Heart left ventricle (tissue), 13 donors: ENCODE data around the gene RSRC2.

Source experiments
- POLR2A ChIP-seq, 2 donors: fragments of 450-650 bp; IDR thresholded peaks; one replicate each; pipeline ENCODE4 v1.6.1; 2017; ENCODE audit warnings: antibody characterized with exemption in 2 of 2, mild to moderate bottlenecking in 2 of 2, moderate library complexity in 2 of 2
- TF ChIP-seq, protein P1 (sequence below), 12 donors: fragments of 200-600 bp; sonication (generic) in 4 of 12; IDR thresholded peaks; one replicate each; pipeline versions ENCODE4 v1.5.0 to v1.8.0; 2018 to 2022; ENCODE audit warnings: antibody characterized with exemption in 12 of 12, mild to moderate bottlenecking in 5 of 12
- donor health status: ischemic (EF 13 %, LVEDD 7.1; RV severe dilation, severe dysfunction).
- donor health status: DM: no; HTN: yes; CAD: no.
- donor health status: DM: no; HTN: no; CAD: no.
- donor health status: ischemic (EF 25% LVEDD 6.9; RV normal size, moderate dysfunction).
- donor health status: ischemic (EF 25% LVEDD 5.7; RV mildly dilated, moderate dysfunction).
- donor health status: ischemic (EF 35%, LVEDD 5.7; RV mildly dilated, moderate dysfunction).
- donor health status: nonischemic (EF 11% LVEDD 7.7; RV severe dilation, severe dysfunction).
- donor health status: DM: yes; HTN: yes; CAD: no.
- donor health status: PGD.
- donor health status: ischemic (EF 29% LVEDD 5.4; RV normal size, mild dysfunction).
- donor health status: nonischemic (EF 23%, LVEDD 6.1; RV moderate dilation, normal function).

- TF ChIP-seq, protein P1, sequence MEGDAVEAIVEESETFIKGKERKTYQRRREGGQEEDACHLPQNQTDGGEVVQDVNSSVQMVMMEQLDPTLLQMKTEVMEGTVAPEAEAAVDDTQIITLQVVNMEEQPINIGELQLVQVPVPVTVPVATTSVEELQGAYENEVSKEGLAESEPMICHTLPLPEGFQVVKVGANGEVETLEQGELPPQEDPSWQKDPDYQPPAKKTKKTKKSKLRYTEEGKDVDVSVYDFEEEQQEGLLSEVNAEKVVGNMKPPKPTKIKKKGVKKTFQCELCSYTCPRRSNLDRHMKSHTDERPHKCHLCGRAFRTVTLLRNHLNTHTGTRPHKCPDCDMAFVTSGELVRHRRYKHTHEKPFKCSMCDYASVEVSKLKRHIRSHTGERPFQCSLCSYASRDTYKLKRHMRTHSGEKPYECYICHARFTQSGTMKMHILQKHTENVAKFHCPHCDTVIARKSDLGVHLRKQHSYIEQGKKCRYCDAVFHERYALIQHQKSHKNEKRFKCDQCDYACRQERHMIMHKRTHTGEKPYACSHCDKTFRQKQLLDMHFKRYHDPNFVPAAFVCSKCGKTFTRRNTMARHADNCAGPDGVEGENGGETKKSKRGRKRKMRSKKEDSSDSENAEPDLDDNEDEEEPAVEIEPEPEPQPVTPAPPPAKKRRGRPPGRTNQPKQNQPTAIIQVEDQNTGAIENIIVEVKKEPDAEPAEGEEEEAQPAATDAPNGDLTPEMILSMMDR (IDR thresholded peaks at IDR 0.05), result no peak
- no peak for TF ChIP-seq POLR2A (IDR thresholded peaks at IDR 0.05)
Measured at GRCh38 chr12:122483969-122484368, 42.8 kb downstream of the RSRC2 start.
